SK-N-MC (cell line): ENCODE results near the gene AKAP13.
"Not testable (repeated sequence)": the region's sequence is repeated elsewhere in the genome, so short reads cannot be mapped to it uniquely, and the experiment has no call there.

Source experiments
- EZH2 ChIP-seq: fragments of 200-600 bp; sonication (generic); IDR thresholded peaks from one replicate; pipeline ENCODE4 v1.6.1; 2017; ENCODE audit warnings: antibody characterized with exemption
- POLR2AphosphoS5 ChIP-seq: IDR thresholded peaks from 2 replicates; pipeline ENCODE4 v1.6.1; 2012; ENCODE audit warnings: mild to moderate bottlenecking, low read depth, low read length, borderline replicate concordance

GRCh38 chr15:85535533-85536330 lies 155.3 kb downstream of the AKAP13 start:
- TF ChIP-seq EZH2, POLR2AphosphoS5: not testable (repeated sequence)
